Naive thymus-derived CD4-positive, alpha-beta T cell (primary cell): ENCODE measurements around the gene FGF4. TPM values are rescaled to one million over a fixed set of nuclear protein-coding genes. Genes with fewer than 3 reads are reported as not detected.
"Not testable (repeated sequence)": the region's sequence is repeated elsewhere in the genome, so short reads cannot be mapped to it uniquely, and the experiment has no call there.

ENCODE experiments used
- ATAC-seq: fragments of 150-1000 bp; cut with Tn5 transposase; 2 replicates; pipeline ENCODE4 v1.10.0; 2021; ENCODE audit warnings: mild to moderate bottlenecking, moderate library complexity
- CTCF ChIA-PET: fragments of 350-600 bp; sonication (Branson Sonifier 250); formaldehyde crosslinking; loops from one replicate; lab custom pipeline; 2021; ENCODE audit warnings: antibody characterized with exemption; lab: Charles Lee
- POLR2A ChIA-PET: fragments of 350-600 bp; sonication (Branson Sonifier 250); formaldehyde crosslinking; loops from one replicate; lab custom pipeline; 2021; ENCODE audit warnings: antibody characterized with exemption, inconsistent platforms; lab: Charles Lee
- DNase-seq, 9 donors: peaks; one replicate each; pipeline versions ENCODE4 v3.0.0 to v3.0.0-alpha.2; 2020 to 2022; ENCODE audit warnings: mixed read lengths in 1 of 9
- H3K27ac ChIP-seq: one replicate; pipeline ENCODE4 v1.7.0; 2013; ENCODE audit warnings: mild to moderate bottlenecking, low read depth, low read length, moderate library complexity
- H3K27me3 ChIP-seq, 2 donors: one replicate each; pipeline ENCODE4 v1.7.0; 2013; ENCODE audit warnings: low read length in 2 of 2, mild to moderate bottlenecking in 2 of 2, moderate library complexity in 2 of 2; ENCODE audit not compliant: control insufficient read depth in 2 of 2, insufficient read depth in 2 of 2
- H3K36me3 ChIP-seq, 3 experiments: 1 replicate in 2 of 3; 2 replicates in 1 of 3; pipeline ENCODE4 v1.7.0; 2013; ENCODE audit warnings: low read length in 3 of 3, mild to moderate bottlenecking in 3 of 3, moderate library complexity in 1 of 3; ENCODE audit not compliant: insufficient read depth in 3 of 3, control insufficient read depth in 2 of 3
- H3K4me1 ChIP-seq, 2 donors: one replicate each; pipeline ENCODE4 v1.7.0; 2013; ENCODE audit warnings: low read length in 2 of 2, mild to moderate bottlenecking in 2 of 2, moderate library complexity in 1 of 2; ENCODE audit not compliant: control insufficient read depth in 2 of 2, insufficient read depth in 2 of 2
- H3K4me3 ChIP-seq: 2 replicates; pipeline ENCODE4 v1.7.0; 2013; ENCODE audit warnings: mild to moderate bottlenecking, low read length
- H3K9me3 ChIP-seq, 3 experiments: 1 replicate in 2 of 3; 2 replicates in 1 of 3; pipeline ENCODE4 v1.7.0; 2013; ENCODE audit warnings: low read length in 3 of 3; ENCODE audit not compliant: control insufficient read depth in 2 of 3
- H3K27ac Mint-ChIP-seq, 9 donors: one replicate each; pipeline ENCODE4 v1.8.0; 2020 to 2022; ENCODE audit warnings: mixed read lengths in 9 of 9, mild to moderate bottlenecking in 8 of 9, moderate library complexity in 5 of 9, inconsistent platforms in 2 of 9
- H3K27me3 Mint-ChIP-seq, 5 donors: one replicate each; pipeline ENCODE4 v1.8.0; 2021 to 2022; ENCODE audit warnings: mixed read lengths in 5 of 5, mild to moderate bottlenecking in 1 of 5
- H3K36me3 Mint-ChIP-seq, 5 donors: one replicate each; pipeline ENCODE4 v1.8.0; 2020 to 2022; ENCODE audit warnings: mixed read lengths in 5 of 5, mild to moderate bottlenecking in 3 of 5, inconsistent platforms in 1 of 5
- H3K4me1 Mint-ChIP-seq, 7 donors: one replicate each; pipeline ENCODE4 v1.8.0; 2020 to 2022; ENCODE audit warnings: mixed read lengths in 7 of 7, mild to moderate bottlenecking in 3 of 7, inconsistent platforms in 1 of 7
- H3K4me3 Mint-ChIP-seq, 10 donors: one replicate each; pipeline ENCODE4 v1.8.0; 2020 to 2022; ENCODE audit warnings: mild to moderate bottlenecking in 10 of 10, mixed read lengths in 10 of 10, moderate library complexity in 6 of 10, inconsistent platforms in 2 of 10
- H3K9me3 Mint-ChIP-seq, 11 donors: one replicate each; pipeline ENCODE4 v1.8.0; 2020 to 2022; ENCODE audit warnings: mixed read lengths in 11 of 11, mild to moderate bottlenecking in 4 of 11, inconsistent platforms in 1 of 11, moderate library complexity in 1 of 11
- intact Hi-C, 2 donors: fragments of 100-400 bp; cut with micrococcal nuclease; formaldehyde crosslinking; loops; one replicate each; pipeline ENCODE4 v1.15.1; 2023
- polyA plus RNA-seq, 2 donors: library from polyadenylated mRNA; unstranded; fragments of 300-500 nt; fragmentation: Illumina TruSeq; gene quantifications; one replicate each; pipeline ENCODE4 v1.2.3, GENCODE V29; 2021
- total RNA-seq, 6 experiments: library from RNA in 5 of 6; stranded (reverse) in 5 of 6; gene quantifications; 1 replicate in 5 of 6; 2 replicates in 1 of 6; pipeline ENCODE4 v1.2.3 and lab custom pipeline; 2021 to 2026

The FGF4 gene
- total and polyA plus RNA-seq, 7 experiments from 2014 or later = not detected

- CTCF ChIA-PET = no interaction called here
- POLR2A ChIA-PET = no interaction called here
- H3K4me1 Mint-ChIP-seq = peaks cover 0 to 1% (median 0%) of the 10 kb centered on the region in 7 donors
- Histone ChIP-seq H3K27ac (no peak overlapping the region), H3K4me3 (no peak overlapping the region), H3K36me3 (no peaks in the 10 kb centered on the region), H3K9me3 (no peaks in the 10 kb centered on the region), H3K27me3 (no peaks in the 10 kb centered on the region), H3K4me1 (no peaks in the 10 kb centered on the region)
- ATAC-seq (no peak), DNase-seq (no peak)
- intact Hi-C loops = no loop called here
- H3K27ac Mint-ChIP-seq = no peak overlapping the region
- H3K27me3 Mint-ChIP-seq = peaks cover 23 to 52% (median 40%) of the 10 kb centered on the region in 5 donors
- H3K36me3 Mint-ChIP-seq = peaks cover 0 to 1% (median 0%) of the 10 kb centered on the region in 5 donors
- H3K4me3 Mint-ChIP-seq = no peak overlapping the region
- H3K9me3 Mint-ChIP-seq = no peaks in the 10 kb centered on the region
Observed at GRCh38 chr11:69774354-69775162, 583 bp downstream of the FGF4 start.

- no peak for DNase-seq
- ATAC-seq = no peak
- Histone ChIP-seq H3K27ac (no peak overlapping the region), H3K4me1 (no peaks in the 10 kb centered on the region), H3K27me3 (no peaks in the 10 kb centered on the region), H3K4me3 (no peak overlapping the region), H3K9me3 (no peaks in the 10 kb centered on the region), H3K36me3 (no peaks in the 10 kb centered on the region)
- Mint-ChIP-seq H3K36me3 (peaks cover 0 to 4% (median 0%) of the 10 kb centered on the region in 5 donors), H3K4me3 (no peak overlapping the region), H3K27me3 (peaks cover 31 to 55% (median 44%) of the 10 kb centered on the region in 5 donors), H3K27ac (no peak overlapping the region), H3K9me3 (peaks cover 0 to 2% (median 0%) of the 10 kb centered on the region in 11 donors), H3K4me1 (peaks cover 0 to 1% (median 0%) of the 10 kb centered on the region in 7 donors)
- POLR2A ChIA-PET = no interaction called here
- intact Hi-C loops = no loop called here
- CTCF ChIA-PET = no interaction called here
Observed at GRCh38 chr11:69773626-69774353, 1.4 kb downstream of the FGF4 start.

GRCh38 chr11:69771466-69771865 is 3.7 kb downstream of the FGF4 start:
- Histone ChIP-seq H3K27me3 (no peaks in the 10 kb centered on the region), H3K4me1 (no peaks in the 10 kb centered on the region), H3K9me3 (no peaks in the 10 kb centered on the region), H3K4me3 (no peak overlapping the region), H3K36me3 (no peaks in the 10 kb centered on the region), H3K27ac (no peak overlapping the region)
- DNase-seq = no peak
- H3K27ac Mint-ChIP-seq = no peak overlapping the region
- ATAC-seq = no peak
- intact Hi-C loops = no loop called here
- peaks cover 0 to 2% (median 0%) of the 10 kb centered on the region in 11 donors for H3K9me3 Mint-ChIP-seq
- CTCF ChIA-PET = no interaction called here
- no peak overlapping the region for H3K4me3 Mint-ChIP-seq
- POLR2A ChIA-PET = no interaction called here
- H3K27me3 Mint-ChIP-seq = peaks cover 20 to 46% (median 32%) of the 10 kb centered on the region in 5 donors
- H3K36me3 Mint-ChIP-seq = peaks cover 0 to 4% (median 0%) of the 10 kb centered on the region in 5 donors
- peaks cover 0 to 1% (median 0%) of the 10 kb centered on the region in 7 donors for H3K4me1 Mint-ChIP-seq

GRCh38 chr11:69770540-69770939 is 4.6 kb downstream of the FGF4 start:
- Histone ChIP-seq H3K27me3 (no peaks in the 10 kb centered on the region), H3K36me3 (no peaks in the 10 kb centered on the region), H3K27ac (no peak overlapping the region), H3K4me1 (no peaks in the 10 kb centered on the region), H3K9me3 (no peaks in the 10 kb centered on the region), H3K4me3 (no peak overlapping the region)
- no peak overlapping the region for H3K4me3 Mint-ChIP-seq
- intact Hi-C loops = no loop called here
- ChIA-PET CTCF (no interaction called here), POLR2A (no interaction called here)
- ATAC-seq (no peak), DNase-seq (no peak)
- peaks cover 23 to 42% (median 36%) of the 10 kb centered on the region in 5 donors for H3K27me3 Mint-ChIP-seq
- H3K9me3 Mint-ChIP-seq = peaks cover 0 to 2% (median 0%) of the 10 kb centered on the region in 11 donors
- H3K4me1 Mint-ChIP-seq = peaks cover 0 to 1% (median 0%) of the 10 kb centered on the region in 7 donors
- peaks cover 0 to 4% (median 0%) of the 10 kb centered on the region in 5 donors for H3K36me3 Mint-ChIP-seq
- H3K27ac Mint-ChIP-seq = no peak overlapping the region

- no peak for ATAC-seq
- peaks cover 0 to 3% (median 0%) of the 10 kb centered on the region in 3 experiments for H3K9me3 ChIP-seq
- Mint-ChIP-seq H3K4me1 (no peaks in the 10 kb centered on the region), H3K36me3 (peaks cover 0 to 4% (median 0%) of the 10 kb centered on the region in 5 donors), H3K9me3 (peaks cover 0 to 5% (median 0%) of the 10 kb centered on the region in 11 donors), H3K27me3 (peaks cover 7 to 54% (median 20%) of the 10 kb centered on the region in 5 donors), H3K27ac (no peak overlapping the region), H3K4me3 (no peak overlapping the region)
- no peaks in the 10 kb centered on the region for H3K4me1 ChIP-seq
- H3K27me3 ChIP-seq = no peaks in the 10 kb centered on the region
- ChIA-PET POLR2A (no interaction called here), CTCF (no interaction called here)
- H3K27ac ChIP-seq = no peak overlapping the region
- H3K36me3 ChIP-seq = no peaks in the 10 kb centered on the region
- no peak for DNase-seq
- no peak overlapping the region for H3K4me3 ChIP-seq
- intact Hi-C loops = no loop called here
Observed at GRCh38 chr11:69765498-69765995, 9.6 kb downstream of the FGF4 start.

- H3K9me3 ChIP-seq, POLR2A ChIA-PET, H3K36me3 Mint-ChIP-seq, DNase-seq, H3K4me3 Mint-ChIP-seq, H3K27ac Mint-ChIP-seq, intact Hi-C loops, ATAC-seq, H3K9me3 Mint-ChIP-seq, H3K27me3 ChIP-seq, H3K4me1 Mint-ChIP-seq, H3K4me1 ChIP-seq, H3K27ac ChIP-seq, H3K36me3 ChIP-seq, CTCF ChIA-PET, H3K4me3 ChIP-seq: not testable (repeated sequence)
- peaks cover 5 to 51% (median 20%) of the 10 kb centered on the region in 5 donors for H3K27me3 Mint-ChIP-seq
Observed at GRCh38 chr11:69764918-69765317, 10.2 kb downstream of the FGF4 start.
